ENCODE results near the gene UGT1A9. TPM values are rescaled to one million over a fixed set of nuclear protein-coding genes. Genes with fewer than 3 reads are reported as not detected.

UGT1A9 gene
- total RNA-seq, 2 donors from 2014 or later = not detected

DNA sequence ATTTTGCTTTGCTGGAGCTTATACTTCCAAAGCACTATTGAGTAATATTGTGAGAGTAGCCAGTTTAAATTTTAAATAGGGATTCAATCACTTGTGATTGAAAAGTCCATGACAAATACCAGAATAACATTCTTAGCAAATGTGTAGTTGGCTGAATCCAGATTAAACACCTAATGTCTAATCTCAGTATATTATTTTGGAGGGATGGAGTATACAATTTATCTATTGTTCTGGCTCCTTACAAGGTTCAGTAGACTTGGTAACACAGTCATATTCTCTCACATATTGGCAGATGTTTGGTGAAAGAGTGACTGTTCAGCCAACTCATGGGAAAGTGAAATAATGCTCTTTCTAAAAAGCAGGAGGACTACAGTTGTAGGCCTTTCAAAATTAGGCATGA is 2.2 kb downstream of the UGT1A9 start:
- Mint-ChIP-seq H3K9me3 (peaks cover 0 to 4% of the 10 kb centered on the region in 2 donors), H3K27ac (no peak overlapping the region), H3K36me3 (peaks cover 0 to 7% of the 10 kb centered on the region in 2 donors)
- ATAC-seq (no peak), DNase-seq (ENCODE audit: low spot score in 2 of 2) (no peak)

DNA sequence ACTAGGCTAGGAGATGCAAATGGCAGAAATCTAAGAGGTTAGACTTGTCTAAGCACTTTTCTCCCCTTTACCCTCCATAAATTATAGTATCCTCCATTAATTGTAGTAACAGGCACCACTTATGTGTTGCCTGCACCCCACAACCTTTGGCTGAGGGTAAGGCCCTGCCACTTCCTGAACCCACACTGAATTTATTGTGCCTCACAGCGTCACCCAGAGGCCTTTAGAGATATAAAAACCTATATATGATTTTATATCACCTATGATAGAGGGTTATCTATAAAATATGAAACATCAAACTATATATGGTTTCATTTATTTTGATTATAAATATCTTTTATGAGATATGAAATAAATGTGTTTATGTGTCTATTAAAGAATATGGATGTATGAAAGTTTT is 2.6 kb downstream of the UGT1A9 start:
- DNase-seq (ENCODE audit: low spot score in 2 of 2) = no peak
- no peak for ATAC-seq

DNA sequence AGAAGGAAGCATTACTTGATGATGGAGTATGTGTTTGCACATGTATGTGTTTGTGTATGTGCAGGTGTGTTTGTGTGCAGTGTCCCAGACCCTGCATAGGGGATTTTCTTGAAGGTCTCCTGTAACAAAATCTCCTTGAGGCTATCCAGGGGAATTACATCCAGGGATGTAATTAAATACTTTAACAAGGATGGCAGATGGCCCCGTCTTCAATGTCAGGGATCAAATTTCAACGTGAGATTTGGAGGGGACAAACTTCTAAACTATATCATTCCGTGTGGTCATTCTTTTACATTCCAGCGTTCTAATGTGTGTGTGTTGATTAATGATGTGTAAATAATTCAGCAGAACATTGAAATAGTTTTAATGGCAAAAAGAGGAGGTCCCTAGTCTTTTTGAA is 3.3 kb downstream of the UGT1A9 start:
- Mint-ChIP-seq H3K27ac (no peak overlapping the region), H3K9me3 (peaks cover 0 to 4% of the 10 kb centered on the region in 2 donors), H3K36me3 (peaks cover 0 to 7% of the 10 kb centered on the region in 2 donors)
- DNase-seq (ENCODE audit: low spot score in 2 of 2) (no peak), ATAC-seq (no peak)

More for the DNA sequence above, 2.6 kb downstream of the UGT1A9 start:
- Mint-ChIP-seq H3K9me3 (peaks cover 0 to 4% of the 10 kb centered on the region in 2 donors), H3K27ac (no peak overlapping the region), H3K36me3 (peaks cover 0 to 7% of the 10 kb centered on the region in 2 donors)

DNA sequence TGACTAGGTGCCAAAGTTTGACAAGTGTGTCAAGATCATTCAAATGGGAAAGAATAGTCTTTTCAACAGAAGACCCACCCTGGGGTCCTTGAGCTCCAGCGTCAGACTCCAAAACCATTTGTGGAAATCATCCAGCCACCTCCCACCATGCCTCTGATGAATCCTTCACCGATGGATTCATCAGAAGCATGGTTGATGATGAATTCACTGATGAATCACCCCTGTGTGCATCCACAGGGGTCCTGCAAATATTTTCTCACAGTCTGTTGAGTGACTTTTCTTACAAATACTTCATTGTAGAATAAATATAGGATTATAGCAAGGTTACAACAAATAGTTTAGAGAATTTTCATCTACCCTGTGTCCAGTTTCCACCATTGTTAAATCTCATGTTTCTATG is 4.3 kb downstream of the UGT1A9 start:
- no peak overlapping the region for H3K27ac Mint-ChIP-seq
- no peak for DNase-seq (ENCODE audit: low spot score in 2 of 2)
- H3K9me3 Mint-ChIP-seq = peaks cover 0 to under 1% of the 10 kb centered on the region in 2 donors
- H3K36me3 Mint-ChIP-seq = peaks cover 0 to 1% of the 10 kb centered on the region in 2 donors
- ATAC-seq = no peak

DNA sequence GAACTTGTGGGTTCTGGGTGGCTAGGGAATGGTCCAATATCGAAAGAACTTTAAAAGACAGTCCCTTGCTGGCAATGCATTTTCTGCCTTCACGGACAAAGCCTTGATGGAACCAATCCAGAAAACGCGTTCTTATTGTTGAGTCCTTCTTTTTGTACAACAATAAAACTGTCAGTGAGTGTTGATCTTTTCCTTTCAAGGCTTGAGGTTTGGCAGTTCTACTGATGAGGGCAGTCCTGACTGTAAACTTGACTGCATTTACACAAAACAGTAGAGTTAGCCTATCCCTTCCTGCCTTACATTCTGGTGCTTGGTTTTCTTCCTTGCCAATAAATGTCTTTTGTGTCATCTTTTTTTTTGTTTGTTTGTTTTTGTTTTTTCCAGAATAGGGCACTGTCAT is 7.5 kb downstream of the UGT1A9 start:
- Mint-ChIP-seq H3K27ac (no peak overlapping the region), H3K36me3 (no peaks in the 10 kb centered on the region), H3K9me3 (no peaks in the 10 kb centered on the region)
- DNase-seq (ENCODE audit: low spot score in 2 of 2) (no peak), ATAC-seq (no peak)

DNA sequence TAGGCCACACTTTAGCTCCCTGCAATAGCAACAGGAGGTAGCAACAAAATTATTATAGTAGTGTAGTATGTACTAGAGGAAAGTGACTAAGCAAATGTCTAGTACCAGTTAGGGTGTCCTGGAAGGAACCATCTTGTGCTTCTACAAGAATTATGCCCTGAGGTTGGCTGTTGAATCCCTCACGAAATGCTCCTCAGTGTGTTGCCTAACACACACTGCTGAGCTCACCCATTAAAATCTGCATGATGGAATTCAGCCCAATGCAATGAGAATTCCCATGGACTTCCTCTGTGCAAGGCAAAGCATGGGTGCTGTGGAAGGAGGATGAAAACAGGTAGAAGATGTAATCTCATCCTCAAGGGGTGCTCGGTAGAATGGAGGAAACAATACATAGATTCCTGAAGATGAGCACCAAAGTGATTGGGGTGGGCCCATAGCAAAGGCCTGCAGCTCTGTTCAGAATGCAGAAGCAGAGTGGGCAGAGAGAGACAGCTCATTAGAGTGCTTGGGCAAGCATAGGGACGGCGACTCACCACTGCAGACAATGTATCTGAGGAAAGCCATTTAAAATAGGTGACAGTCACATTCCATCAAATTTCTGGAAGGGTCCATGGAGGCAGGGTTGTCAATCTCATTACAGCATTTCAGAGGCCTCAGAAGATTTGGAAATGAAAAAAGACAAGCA is 8.8 kb downstream of the UGT1A9 start:
- DNase-seq (ENCODE audit: low spot score in 2 of 2) (no peak), ATAC-seq (no peak)
- Mint-ChIP-seq H3K36me3 (no peaks in the 10 kb centered on the region), H3K9me3 (no peaks in the 10 kb centered on the region), H3K27ac (no peak overlapping the region)

DNA sequence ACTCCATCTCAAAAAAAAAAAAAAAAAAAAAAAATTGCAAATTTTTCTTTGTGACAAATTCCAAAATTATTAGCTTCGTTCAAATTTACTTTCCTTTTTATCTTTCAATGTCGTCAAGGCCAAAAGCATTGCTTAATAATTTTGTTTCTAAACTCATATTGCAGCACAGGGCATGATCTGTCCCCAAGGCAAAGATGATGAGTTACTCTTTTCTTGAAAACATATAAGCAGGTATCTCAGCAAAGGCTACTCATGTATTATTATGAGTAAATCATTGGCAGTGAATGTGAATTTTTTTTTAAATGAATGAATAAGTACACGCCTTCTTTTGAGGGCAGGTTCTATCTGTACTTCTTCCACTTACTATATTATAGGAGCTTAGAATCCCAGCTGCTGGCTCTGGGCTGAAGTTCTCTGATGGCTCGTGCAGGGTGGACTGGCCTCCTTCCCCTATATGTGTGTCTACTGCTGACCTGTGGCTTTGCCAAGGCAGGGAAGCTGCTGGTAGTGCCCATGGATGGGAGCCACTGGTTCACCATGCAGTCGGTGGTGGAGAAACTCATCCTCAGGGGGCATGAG is 9.9 kb downstream of the UGT1A9 start, which contains the start of gene UGT1A7:
Gene UGT1A7 (plus strand): TSS at position 381 of the 579 bp plus-strand sequence. CDS start 37 bp downstream, at position 418.
- Mint-ChIP-seq H3K27ac (no peak within 1 kb of the TSS), H3K36me3 (no peaks in the 10 kb centered on the region), H3K9me3 (no peaks in the 10 kb centered on the region)
- ATAC-seq = no peak
- no peak for DNase-seq (ENCODE audit: low spot score in 2 of 2)

DNA sequence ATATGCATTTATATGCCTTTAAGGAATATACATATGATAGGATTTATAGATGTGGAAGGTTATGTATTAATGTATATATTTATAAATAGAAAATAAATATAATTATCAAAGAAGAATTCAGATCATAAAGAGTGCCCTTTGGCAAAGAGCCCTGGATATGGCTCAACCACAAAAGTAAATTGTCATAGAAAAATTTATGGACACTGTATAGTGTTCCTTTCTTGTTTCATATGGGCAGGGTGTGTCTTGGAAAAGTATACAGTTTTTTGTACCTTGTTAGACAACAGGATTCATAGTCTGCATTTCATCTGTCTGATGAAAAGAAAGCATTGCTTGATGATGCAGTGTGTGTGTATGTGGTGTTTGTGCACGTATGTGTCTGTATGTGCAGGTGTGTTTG is 12.9 kb downstream of the UGT1A9 start:
- no peaks in the 10 kb centered on the region for H3K36me3 Mint-ChIP-seq
- ATAC-seq (no peak), DNase-seq (ENCODE audit: low spot score in 2 of 2) (no peak)
- H3K9me3 Mint-ChIP-seq = no peaks in the 10 kb centered on the region
- no peak overlapping the region for H3K27ac Mint-ChIP-seq

DNA sequence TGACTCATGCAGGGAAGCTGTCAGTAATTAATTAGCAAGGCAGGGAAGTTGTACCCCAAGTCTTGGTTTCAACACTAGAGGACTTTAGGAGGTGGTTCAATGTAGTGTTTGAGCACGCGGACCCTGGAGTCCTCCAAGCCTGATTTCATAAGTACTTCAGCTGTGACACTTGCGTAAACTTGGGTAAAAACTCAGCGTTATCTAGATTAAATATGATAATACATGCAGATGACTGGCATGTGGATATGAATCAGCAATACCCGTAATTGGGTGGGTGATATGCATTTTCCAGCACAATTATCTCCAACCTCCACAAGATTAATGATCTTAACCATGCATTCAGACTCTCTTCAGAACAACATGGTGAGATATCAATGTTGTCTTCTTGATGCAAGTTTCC is 15.2 kb downstream of the UGT1A9 start:
- Mint-ChIP-seq H3K9me3 (no peaks in the 10 kb centered on the region), H3K27ac (no peak overlapping the region), H3K36me3 (no peaks in the 10 kb centered on the region)
- ATAC-seq (no peak), DNase-seq (ENCODE audit: low spot score in 2 of 2) (no peak)

DNA sequence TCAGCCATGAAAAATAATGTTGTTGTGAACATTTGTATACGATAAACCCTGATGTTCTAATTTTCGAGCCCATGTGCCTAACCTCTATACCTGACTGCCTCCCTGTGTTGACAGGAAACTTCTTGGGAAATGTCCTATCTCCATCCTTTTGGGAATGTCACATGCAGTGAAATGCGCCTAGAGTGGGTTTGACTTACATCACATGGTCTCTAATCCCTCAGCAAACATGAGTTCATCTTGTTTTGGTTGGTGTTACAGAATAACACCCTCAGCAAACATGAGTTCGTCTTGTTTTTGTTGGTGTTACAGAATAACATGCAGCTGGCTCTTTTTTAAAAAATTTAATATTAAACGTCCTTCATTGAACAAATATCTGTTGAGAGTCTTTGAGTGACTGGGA is 16.6 kb downstream of the UGT1A9 start:
- no peaks in the 10 kb centered on the region for H3K9me3 Mint-ChIP-seq
- DNase-seq (ENCODE audit: low spot score in 2 of 2) (no peak), ATAC-seq (no peak)
- no peak overlapping the region for H3K27ac Mint-ChIP-seq
- H3K36me3 Mint-ChIP-seq = no peaks in the 10 kb centered on the region

DNA sequence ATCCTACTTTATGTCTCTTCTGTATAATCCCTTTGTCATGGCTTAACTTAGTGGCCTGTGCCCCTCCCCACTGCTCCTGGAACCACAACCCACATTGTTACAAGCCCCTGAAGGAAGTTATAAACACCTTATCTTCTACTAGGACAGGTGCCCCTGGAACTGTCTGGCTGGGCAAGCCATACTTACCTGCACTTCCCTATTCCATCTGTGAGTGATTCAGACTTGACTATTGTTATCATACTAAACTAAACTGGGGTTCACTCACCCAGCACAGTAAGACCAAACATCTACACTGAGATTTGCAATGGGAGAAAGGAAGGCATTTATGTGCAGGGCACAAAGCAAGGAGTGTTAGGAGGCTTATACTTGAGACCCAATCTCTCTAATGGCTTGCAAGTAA is 17.3 kb downstream of the UGT1A9 start:
- ATAC-seq (no peak), DNase-seq (ENCODE audit: low spot score in 2 of 2) (no peak)
- H3K36me3 Mint-ChIP-seq = no peaks in the 10 kb centered on the region
- H3K9me3 Mint-ChIP-seq = no peaks in the 10 kb centered on the region
- H3K27ac Mint-ChIP-seq = no peak overlapping the region

DNA sequence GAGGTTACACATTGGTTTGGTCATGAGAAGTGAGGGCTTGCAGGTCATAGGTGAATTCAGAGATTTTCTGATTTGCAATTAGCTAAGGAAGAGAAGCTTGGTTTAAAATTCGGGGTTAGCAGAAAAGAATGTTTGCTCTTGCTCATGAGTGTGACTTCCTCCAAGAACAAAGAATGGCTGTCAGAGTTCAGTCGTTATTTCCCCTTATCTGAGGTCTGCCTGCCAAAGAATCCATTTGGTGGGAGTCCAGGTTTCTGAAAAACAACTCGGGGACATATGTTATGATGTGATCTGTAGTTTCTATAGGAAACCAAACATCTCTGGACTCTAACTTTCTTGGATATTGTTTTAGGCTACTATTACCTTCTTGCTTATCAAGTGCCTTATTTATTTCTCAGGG is 17.8 kb downstream of the UGT1A9 start:
- DNase-seq (ENCODE audit: low spot score in 2 of 2) (no peak), ATAC-seq (no peak)
- Mint-ChIP-seq H3K36me3 (no peaks in the 10 kb centered on the region), H3K27ac (no peak overlapping the region), H3K9me3 (no peaks in the 10 kb centered on the region)

DNA sequence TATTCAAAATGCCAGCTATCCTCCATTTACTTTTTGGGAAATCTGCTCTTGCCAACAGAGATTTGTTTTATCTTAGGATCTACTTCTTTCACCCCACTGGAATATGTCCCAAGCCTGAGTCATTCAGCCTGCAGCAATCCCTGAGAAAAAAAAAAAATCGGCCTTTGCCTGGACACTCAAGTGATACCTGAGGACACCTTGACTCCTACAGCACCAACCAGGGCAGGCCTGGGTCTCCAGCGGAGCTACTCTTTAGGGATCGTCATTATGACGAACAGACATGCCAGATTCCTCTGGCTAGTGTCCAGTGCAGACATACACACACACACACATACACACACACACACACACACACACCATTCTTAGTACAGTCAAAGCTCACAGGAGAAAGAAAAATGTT is 18.7 kb downstream of the UGT1A9 start:
- DNase-seq (ENCODE audit: low spot score in 2 of 2) (no peak), ATAC-seq (no peak)
- H3K9me3 Mint-ChIP-seq = no peaks in the 10 kb centered on the region
- H3K27ac Mint-ChIP-seq = no peak overlapping the region
- H3K36me3 Mint-ChIP-seq = no peaks in the 10 kb centered on the region

DNA sequence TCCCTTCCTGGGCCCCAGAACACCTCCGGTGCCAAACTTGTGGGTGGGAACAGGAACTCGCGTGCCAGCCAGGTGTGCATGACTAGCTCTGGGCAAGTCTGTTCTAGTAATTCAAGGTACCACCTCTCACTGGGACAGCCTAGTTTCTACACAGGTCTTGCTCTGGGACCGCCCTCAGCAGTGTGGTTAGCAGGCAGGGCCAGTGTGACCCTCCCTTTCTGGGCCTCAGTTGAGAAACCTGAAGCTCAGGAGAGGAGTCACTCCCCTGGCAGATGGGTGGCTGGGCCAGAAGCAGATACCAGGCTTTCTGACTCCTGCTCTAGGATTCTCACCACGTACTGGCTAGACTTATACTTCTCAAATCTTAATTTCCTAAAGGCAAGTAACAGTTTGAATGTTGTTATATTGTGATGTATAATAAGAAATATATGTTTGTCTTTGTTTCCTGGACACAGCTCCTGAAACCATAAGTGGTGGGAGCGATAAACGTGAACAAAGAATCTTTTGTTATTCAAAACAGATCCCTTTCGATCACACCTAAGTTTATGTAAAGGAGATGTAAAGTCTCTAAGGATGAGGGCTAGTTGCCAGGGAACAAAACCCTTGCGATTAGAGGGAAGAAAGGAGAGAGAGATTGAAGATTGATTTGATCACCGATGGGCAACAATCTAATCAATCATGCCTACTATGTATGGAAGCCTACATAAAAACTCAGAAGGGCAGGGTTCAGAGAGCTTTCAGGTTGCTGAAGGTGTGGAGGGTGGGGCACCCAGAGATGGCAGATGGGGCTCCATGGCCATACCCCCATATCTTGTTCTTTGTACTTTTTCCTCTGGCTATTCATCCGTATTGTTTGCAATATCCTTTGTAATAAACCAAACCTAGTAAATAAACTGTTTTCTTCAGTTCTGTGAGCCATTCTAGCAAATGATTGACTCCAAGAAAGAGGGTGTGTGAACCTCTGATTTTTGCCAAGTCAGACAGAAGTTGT is 20.0 kb downstream of the UGT1A9 start:
- Mint-ChIP-seq H3K9me3 (no peaks in the 10 kb centered on the region), H3K27ac (no peak overlapping the region), H3K36me3 (no peaks in the 10 kb centered on the region)
- ATAC-seq (no peak), DNase-seq (ENCODE audit: low spot score in 2 of 2) (no peak)

DNA sequence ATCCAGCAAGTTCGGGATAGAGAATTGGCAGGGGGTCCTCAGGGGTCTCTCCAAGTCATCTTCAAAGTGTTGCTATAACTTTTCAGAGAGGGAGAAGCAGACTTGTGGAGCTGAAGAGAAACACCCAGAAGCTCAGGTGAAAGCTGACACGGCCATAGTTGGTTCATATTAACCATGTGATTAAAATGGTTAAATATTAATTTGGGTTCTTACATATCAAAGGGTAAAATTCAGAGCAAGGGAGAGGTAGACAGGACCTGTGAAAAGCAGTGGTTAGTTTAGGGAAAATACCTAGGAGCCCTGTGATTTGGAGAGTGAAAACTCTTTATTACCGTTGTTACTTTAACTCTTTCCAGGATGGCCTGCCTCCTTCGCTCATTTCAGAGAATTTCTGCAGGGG is 20.9 kb downstream of the UGT1A9 start, which contains the start of gene UGT1A6:
Gene UGT1A6 (plus strand): TSS at position 243 of the 400 bp plus-strand sequence. CDS start 115 bp downstream, at position 358.
- DNase-seq (ENCODE audit: low spot score in 2 of 2) (no peak), ATAC-seq (no peak)
- H3K27ac Mint-ChIP-seq = no peak within 1 kb of the TSS
- no peaks in the 10 kb centered on the region for H3K9me3 Mint-ChIP-seq
- no peaks in the 10 kb centered on the region for H3K36me3 Mint-ChIP-seq

DNA sequence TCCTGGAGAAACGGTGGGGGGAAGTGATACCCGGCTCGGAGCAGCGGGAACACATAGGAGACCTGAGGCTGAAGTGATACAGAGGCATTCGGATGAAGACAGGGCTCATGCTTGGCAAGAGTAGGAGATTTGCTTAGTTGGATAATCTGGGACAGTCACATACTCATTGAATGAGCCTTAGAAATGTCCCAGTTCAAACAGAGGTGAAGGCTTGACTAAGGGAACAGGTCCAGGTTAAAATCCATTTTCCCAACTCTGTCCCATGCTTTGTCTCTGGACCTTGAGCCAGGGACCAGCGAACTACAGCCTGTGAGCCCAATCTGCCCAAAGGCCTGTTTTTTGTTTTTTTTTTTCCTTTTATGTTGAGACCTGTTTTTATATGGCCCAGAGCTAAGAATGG is 22.3 kb downstream of the UGT1A9 start:
- no peaks in the 10 kb centered on the region for H3K9me3 Mint-ChIP-seq
- no peaks in the 10 kb centered on the region for H3K36me3 Mint-ChIP-seq
- ATAC-seq (no peak), DNase-seq (ENCODE audit: low spot score in 2 of 2) (no peak)
- H3K27ac Mint-ChIP-seq = no peak overlapping the region

DNA sequence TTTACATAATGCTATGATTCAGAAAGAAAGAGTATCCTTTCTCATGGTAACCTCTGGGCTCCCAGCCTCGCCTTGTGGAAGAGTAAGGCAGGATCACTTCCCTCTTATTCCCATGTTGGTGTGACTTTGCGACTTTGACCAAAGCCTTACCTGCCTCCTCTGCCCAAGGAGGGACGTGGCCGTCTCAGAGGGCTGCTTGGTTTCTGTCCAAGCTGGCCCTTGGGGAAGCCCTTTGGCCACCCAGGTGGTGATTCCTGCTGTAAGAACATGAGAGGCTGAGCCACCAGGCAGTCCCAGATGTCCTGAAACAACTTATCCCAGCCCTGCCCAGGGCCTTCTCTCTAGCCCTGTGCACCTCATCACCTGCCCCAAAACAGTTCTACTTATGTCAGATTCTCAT is 27.0 kb downstream of the UGT1A9 start:
- Mint-ChIP-seq H3K9me3 (no peaks in the 10 kb centered on the region), H3K36me3 (no peaks in the 10 kb centered on the region), H3K27ac (no peak overlapping the region)
- DNase-seq (ENCODE audit: low spot score in 2 of 2) (no peak), ATAC-seq (no peak)

Data from activated naive CD4-positive, alpha-beta T cell treated with anti-CD3 and anti-CD28 coated beads, Interleukin-2, amount 50 U/mL, for 72 hours (primary cell).